ENCODE measurements around the gene USP17L10.
"Not testable (repeated sequence)": the region's sequence is repeated elsewhere in the genome, so short reads cannot be mapped to it uniquely, and the experiment has no call there.

Gene USP17L10

DNA sequence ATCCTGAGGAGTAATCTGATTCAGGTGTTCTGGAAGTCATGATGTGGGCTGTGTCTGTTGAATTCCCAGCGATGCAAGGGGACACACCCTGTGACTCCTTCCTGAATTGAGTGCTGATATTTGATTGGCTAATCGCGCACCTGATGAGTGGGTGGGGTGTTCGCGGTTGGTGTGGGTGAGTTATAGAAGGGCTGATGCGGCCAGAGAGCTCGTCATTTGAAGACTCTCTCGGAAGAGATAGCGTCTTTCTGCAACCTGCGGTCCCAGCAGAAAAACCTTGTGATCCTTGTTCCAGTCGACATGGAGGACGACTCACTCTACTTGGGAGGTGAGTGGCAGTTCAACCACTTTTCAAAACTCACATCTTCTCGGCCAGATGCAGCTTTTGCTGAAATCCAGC, at the start of gene USP17L10:
TSS of gene USP17L10 (plus strand) at position 301 of the 400 bp plus-strand sequence. CDS start at position 301, 0 bp downstream.
- not testable (repeated sequence) for FAIRE-seq; DNase-seq (ENCODE audit: insufficient read length, low spot score)

DNA sequence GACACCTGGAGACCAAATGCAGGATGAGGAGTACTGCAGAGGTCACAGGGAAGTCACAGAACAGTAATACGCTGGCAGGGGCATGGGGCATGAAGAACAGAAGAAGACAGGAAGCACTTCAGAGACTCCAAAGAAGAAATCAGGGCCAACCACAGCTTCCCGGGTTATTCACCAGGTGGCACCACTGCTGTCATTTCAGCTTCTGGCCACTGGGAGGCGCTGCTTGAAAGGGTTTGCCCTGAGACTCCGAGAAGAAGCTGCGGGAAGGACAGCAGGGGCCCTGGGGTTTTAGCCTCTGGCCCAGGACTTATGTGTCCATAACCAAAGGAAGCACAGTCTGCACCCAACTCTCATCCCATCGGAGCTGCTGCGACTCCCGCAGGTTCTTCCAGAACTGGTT, 44.5 kb upstream of the USP17L10 start:
- FAIRE-seq; DNase-seq (ENCODE audit: insufficient read length, low spot score): not testable (repeated sequence)

- not testable (repeated sequence) for FAIRE-seq; DNase-seq (ENCODE audit: insufficient read length, low spot score)
Measured at GRCh38 chr4:9169791-9170459, 40.5 kb upstream of the USP17L10 start, which contains the start of gene FAM90A26. Gene FAM90A26, plus strand, starts transcription at chr4:9170409. Its CDS starts 2,764 bp downstream, at chr4:9173173.

DNA sequence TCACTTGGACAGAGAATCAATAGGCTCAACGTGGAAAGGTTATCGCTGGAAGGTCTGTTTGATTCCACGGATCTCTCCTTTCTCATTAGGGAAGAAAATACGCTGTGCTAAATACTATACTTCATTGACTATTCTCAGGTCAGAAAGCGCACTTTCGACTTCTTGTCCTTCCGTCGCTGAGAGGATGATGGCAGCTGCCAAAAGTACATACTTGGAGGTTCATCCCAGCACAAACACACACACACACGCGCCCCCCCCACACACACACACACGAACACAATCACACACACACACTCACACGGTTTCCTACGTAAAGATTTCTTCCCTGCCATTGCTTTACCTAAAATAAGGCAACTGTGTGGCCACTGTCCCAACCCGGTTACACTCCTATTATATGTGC, 4.2 kb downstream of the USP17L10 start:
- not testable (repeated sequence) for DNase-seq (ENCODE audit: insufficient read length, low spot score); FAIRE-seq

DNA sequence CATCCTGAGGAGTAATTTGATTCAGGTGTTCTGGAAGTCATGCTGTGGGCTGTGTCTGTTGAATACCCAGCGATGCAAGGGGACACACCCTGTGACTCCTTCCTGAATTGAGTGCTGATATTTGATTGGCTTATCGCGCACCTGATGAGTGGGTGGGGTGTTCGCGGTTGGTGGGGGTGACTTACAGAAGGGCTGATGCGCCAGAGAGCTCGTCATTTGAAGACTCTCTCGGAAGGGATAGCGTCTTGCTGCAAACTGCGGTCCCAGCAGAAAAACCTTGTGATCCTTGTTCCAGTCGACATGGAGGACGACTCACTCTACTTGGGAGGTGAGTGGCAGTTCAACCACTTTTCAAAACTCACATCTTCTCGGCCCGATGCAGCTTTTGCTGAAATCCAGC, 4.6 kb downstream of the USP17L10 start, which contains the start of gene USP17L11:
TSS of gene USP17L11 (plus strand) at position 301 of the 400 bp plus-strand sequence. CDS start at position 301, 0 bp downstream.
- DNase-seq (ENCODE audit: insufficient read length, low spot score); FAIRE-seq: not testable (repeated sequence)

GRCh38 chr4:9219852-9220251, 9.4 kb downstream of the USP17L10 start, which contains the start of gene USP17L12:
Gene USP17L12, plus strand, starts transcription at chr4:9220152. Its CDS starts 0 bp downstream, at chr4:9220152.
- DNase-seq (ENCODE audit: insufficient read length, low spot score); FAIRE-seq: not testable (repeated sequence)

DNA sequence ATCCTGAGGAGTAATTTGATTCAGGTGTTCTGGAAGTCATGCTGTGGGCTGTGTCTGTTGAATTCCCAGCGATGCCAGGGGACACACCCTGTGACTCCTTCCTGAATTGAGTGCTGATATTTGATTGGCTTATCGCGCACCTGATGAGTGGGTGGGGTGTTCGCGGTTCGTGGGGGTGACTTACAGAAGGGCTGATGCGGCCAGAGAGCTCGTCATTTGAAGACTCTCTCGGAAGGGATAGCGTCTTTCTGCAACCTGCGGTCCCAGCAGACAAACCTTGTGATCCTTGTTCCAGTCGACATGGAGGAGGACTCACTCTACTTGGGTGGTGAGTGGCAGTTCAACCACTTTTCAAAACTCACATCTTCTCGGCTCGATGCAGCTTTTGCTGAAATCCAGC, 14.1 kb downstream of the USP17L10 start, which contains the start of gene USP17L13:
TSS of gene USP17L13 (plus strand) at position 301 of the 400 bp plus-strand sequence. CDS start at position 301, 0 bp downstream.
- DNase-seq (ENCODE audit: insufficient read length, low spot score); FAIRE-seq: not testable (repeated sequence)

DNA sequence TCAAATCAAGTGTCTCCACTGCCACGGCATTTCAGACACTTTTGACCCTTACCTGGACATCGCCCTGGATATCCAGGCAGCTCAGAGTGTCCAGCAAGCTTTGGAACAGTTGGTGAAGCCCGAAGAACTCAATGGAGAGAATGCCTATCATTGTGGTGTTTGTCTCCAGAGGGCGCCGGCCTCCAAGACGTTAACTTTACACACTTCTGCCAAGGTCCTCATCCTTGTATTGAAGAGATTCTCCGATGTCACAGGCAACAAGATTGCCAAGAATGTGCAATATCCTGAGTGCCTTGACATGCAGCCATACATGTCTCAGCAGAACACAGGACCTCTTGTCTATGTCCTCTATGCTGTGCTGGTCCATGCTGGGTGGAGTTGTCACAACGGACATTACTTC, 19.8 kb downstream of the USP17L10 start:
- DNase-seq (ENCODE audit: insufficient read length, low spot score); FAIRE-seq: not testable (repeated sequence)

DNA sequence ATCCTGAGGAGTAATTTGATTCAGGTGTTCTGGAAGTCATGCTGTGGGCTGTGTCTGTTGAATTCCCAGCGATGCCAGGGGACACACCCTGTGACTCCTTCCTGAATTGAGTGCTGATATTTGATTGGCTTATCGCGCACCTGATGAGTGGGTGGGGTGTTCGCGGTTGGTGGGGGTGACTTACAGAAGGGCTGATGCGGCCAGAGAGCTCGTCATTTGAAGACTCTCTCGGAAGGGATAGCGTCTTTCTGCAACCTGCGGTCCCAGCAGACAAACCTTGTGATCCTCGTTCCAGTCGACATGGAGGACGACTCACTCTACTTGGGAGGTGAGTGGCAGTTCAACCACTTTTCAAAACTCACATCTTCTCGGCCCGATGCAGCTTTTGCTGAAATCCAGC, 23.6 kb downstream of the USP17L10 start, which contains the start of gene USP17L15:
TSS of gene USP17L15 (plus strand) at position 301 of the 400 bp plus-strand sequence. CDS start at position 301, 0 bp downstream.
- FAIRE-seq; DNase-seq (ENCODE audit: insufficient read length, low spot score): not testable (repeated sequence)

GRCh38 chr4:9238461-9238860, 28.0 kb downstream of the USP17L10 start:
- FAIRE-seq; DNase-seq (ENCODE audit: insufficient read length, low spot score): not testable (repeated sequence)

DNA sequence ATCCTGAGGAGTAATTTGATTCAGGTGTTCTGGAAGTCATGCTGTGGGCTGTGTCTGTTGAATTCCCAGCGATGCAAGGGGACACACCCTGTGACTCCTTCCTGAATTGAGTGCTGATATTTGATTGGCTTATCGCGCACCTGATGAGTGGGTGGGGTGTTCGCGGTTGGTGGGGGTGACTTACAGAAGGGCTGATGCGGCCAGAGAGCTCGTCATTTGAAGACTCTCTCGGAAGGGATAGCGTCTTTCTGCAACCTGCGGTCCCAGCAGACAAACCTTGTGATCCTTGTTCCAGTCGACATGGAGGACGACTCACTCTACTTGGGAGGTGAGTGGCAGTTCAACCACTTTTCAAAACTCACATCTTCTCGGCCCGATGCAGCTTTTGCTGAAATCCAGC, 33.1 kb downstream of the USP17L10 start, which contains the start of gene USP17L17:
TSS of gene USP17L17 (plus strand) at position 301 of the 400 bp plus-strand sequence. CDS start at position 301, 0 bp downstream.
- not testable (repeated sequence) for DNase-seq (ENCODE audit: insufficient read length, low spot score); FAIRE-seq

DNA sequence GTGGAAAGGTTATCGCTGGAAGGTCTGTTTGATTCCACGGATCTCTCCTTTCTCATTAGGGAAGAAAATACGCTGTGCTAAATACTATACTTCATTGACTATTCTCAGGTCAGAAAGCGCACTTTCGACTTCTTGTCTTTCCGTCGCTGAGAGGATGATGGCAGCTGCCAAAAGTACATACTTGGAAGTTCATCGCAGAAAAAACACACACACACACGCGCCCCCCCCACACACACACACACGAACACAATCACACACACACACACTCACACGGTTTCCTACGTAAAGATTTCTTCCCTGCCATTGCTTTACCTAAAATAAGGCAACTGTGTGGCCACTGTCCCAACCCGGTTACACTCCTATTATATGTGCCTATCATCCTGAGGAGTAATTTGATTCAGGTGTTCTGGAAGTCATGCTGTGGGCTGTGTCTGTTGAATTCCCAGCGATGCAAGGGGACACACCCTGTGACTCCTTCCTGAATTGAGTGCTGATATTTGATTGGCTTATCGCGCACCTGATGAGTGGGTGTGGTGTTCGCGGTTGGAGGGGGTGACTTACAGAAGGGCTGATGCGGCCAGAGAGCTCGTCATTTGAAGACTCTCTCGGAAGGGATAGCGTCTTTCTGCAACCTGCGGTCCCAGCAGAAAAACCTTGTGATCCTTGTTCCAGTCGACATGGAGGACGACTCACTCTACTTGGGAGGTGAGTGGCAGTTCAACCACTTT, 37.7 kb downstream of the USP17L10 start, which contains the start of gene USP17L18:
TSS of gene USP17L18 (plus strand) at position 678 of the 728 bp plus-strand sequence. CDS start at position 678, 0 bp downstream.
- not testable (repeated sequence) for DNase-seq (ENCODE audit: insufficient read length, low spot score); FAIRE-seq

DNA sequence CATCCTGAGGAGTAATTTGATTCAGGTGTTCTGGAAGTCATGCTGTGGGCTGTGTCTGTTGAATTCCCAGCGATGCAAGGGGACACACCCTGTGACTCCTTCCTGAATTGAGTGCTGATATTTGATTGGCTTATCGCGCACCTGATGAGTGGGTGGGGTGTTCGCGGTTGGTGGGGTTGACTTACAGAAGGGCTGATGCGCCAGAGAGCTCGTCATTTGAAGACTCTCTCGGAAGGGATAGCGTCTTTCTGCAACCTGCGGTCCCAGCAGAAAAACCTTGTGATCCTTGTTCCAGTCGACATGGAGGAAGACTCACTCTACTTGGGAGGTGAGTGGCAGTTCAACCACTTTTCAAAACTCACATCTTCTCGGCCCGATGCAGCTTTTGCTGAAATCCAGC, 42.6 kb downstream of the USP17L10 start, which contains the start of gene USP17L19:
TSS of gene USP17L19 (plus strand) at position 301 of the 400 bp plus-strand sequence. CDS start at position 301, 0 bp downstream.
- not testable (repeated sequence) for DNase-seq (ENCODE audit: insufficient read length, low spot score); FAIRE-seq

DNA sequence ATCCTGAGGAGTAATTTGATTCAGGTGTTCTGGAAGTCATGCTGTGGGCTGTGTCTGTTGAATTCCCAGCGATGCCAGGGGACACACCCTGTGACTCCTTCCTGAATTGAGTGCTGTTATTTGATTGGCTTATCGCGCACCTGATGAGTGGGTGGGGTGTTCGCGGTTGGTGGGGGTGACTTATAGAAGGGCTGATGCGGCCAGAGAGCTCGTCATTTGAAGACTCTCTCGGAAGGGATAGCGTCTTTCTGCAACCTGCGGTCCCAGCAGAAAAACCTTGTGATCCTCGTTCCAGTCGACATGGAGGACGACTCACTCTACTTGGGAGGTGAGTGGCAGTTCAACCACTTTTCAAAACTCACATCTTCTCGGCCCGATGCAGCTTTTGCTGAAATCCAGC, 47.4 kb downstream of the USP17L10 start, which contains the start of gene USP17L20:
TSS of gene USP17L20 (plus strand) at position 301 of the 400 bp plus-strand sequence. CDS start at position 301, 0 bp downstream.
- DNase-seq (ENCODE audit: insufficient read length, low spot score); FAIRE-seq: not testable (repeated sequence)

All from H54 (cell line).